ENCODE data around the gene CORO1C. TPM values are rescaled to one million over a fixed set of nuclear protein-coding genes. Genes with fewer than 3 reads are reported as not detected.

CORO1C gene
- total and polyA plus RNA-seq, 9 of the 15 experiments (the other 6 are each of a cell fraction or from before 2014, with no cell fraction given), result 55.2 to 280 (median 150) TPM

- TF ChIP-seq POLR3G (IDR thresholded peaks at IDR 0.05; ENCODE audit: extremely low read depth, insufficient read length, insufficient replicate concordance) (no peak), C11orf30 (IDR thresholded peaks at IDR 0.05; ENCODE audit: low read depth) (no peak), DMBX1 (CRISPR knock-in tag; IDR thresholded peaks at IDR 0.05; ENCODE audit: borderline replicate concordance) (no peak), NCOA1 (IDR thresholded peaks at IDR 0.05; ENCODE audit: low read depth) (no peak), ZC3H4 (CRISPR knock-in tag; IDR thresholded peaks at IDR 0.05; ENCODE audit: borderline replicate concordance) (no peak), NFYB (IDR thresholded peaks at IDR 0.05; ENCODE audit: extremely low read depth, insufficient read length) (no peak), CEBPG (CRISPR knock-in tag; IDR thresholded peaks at IDR 0.05) (no peak), CEBPG (tag; conservative IDR thresholded peaks at IDR 0.05 in 1 of 2, IDR thresholded peaks at IDR 0.05 in 1 of 2) (no peak), ZNF444 (CRISPR knock-in tag; IDR thresholded peaks at IDR 0.05) (no peak), GATAD2B (IDR thresholded peaks at IDR 0.05; ENCODE audit: borderline replicate concordance) (no peak), ZNF655 (CRISPR knock-in tag; IDR thresholded peaks at IDR 0.05) (no peak), KDM4B (IDR thresholded peaks at IDR 0.05; ENCODE audit: borderline replicate concordance in 2 of 2, low read depth in 1 of 2) (no peak), ETV1 (tag; conservative IDR thresholded peaks at IDR 0.05; ENCODE audit: low read depth) (no peak), HES1 (IDR thresholded peaks at IDR 0.05; ENCODE audit: low read depth) (no peak), CBFA2T2 (conservative IDR thresholded peaks at IDR 0.05) (no peak), USF2 (CRISPR knock-in tag; IDR thresholded peaks at IDR 0.05) (0 out of 2 replicates have a peak, but pooled peaks have one; percentile 6), CREB5 (CRISPR knock-in tag; IDR thresholded peaks at IDR 0.05) (no peak), USF1 (CRISPR knock-in tag; IDR thresholded peaks at IDR 0.05) (peak; percentile 58; the same call in 1 of the 2 replicates)
Measured at GRCh38 chr12:108596854-108597558, 134.3 kb downstream of the CORO1C start (continued).
